Activated T-cell treated with anti-CD3 and anti-CD28 coated beads, Interleukin-2, amount 50 U/mL, for 72 hours (primary cell): ENCODE results near the gene KLK7. TPM values are rescaled to one million over a fixed set of nuclear protein-coding genes. Genes with fewer than 3 reads are reported as not detected.
"Not testable (repeated sequence)": the region's sequence is repeated elsewhere in the genome, so short reads cannot be mapped to it uniquely, and the experiment has no call there.

Experiments used
- ATAC-seq, 2 donors: fragments of 150-1000 bp; cut with Tn5 transposase; replicated peaks in 1 of 2; 2 replicates each; pipeline ENCODE4 v1.10.0; 2021; ENCODE audit warnings: moderate library complexity in 2 of 2, mild to moderate bottlenecking in 1 of 2
- DNase-seq, 2 donors: peaks; one replicate each; pipeline ENCODE4 v3.0.0; 2021 to 2022; ENCODE audit warnings: mixed read lengths in 1 of 2
- H3K27ac Mint-ChIP-seq: one replicate; pipeline ENCODE4 v1.8.0; 2022; ENCODE audit warnings: mild to moderate bottlenecking, moderate library complexity, mixed read lengths
- H3K27me3 Mint-ChIP-seq: one replicate; pipeline ENCODE4 v1.8.0; 2022; ENCODE audit warnings: low read depth, mixed read lengths
- H3K36me3 Mint-ChIP-seq, 2 donors: one replicate each; pipeline ENCODE4 v1.8.0; 2022; ENCODE audit warnings: mixed read lengths in 2 of 2, mild to moderate bottlenecking in 1 of 2; ENCODE audit not compliant: insufficient read depth in 2 of 2
- H3K4me1 Mint-ChIP-seq: one replicate; pipeline ENCODE4 v1.8.0; 2022; ENCODE audit warnings: low read depth, mixed read lengths
- H3K4me3 Mint-ChIP-seq, 2 donors: one replicate each; pipeline ENCODE4 v1.8.0; 2022; ENCODE audit warnings: mild to moderate bottlenecking in 2 of 2, mixed read lengths in 2 of 2, moderate library complexity in 2 of 2
- H3K9me3 Mint-ChIP-seq, 2 donors: one replicate each; pipeline ENCODE4 v1.8.0; 2022; ENCODE audit warnings: mixed read lengths in 2 of 2
- total RNA-seq, 2 donors: library from RNA; stranded (reverse); gene quantifications; one replicate each; pipeline ENCODE4 v1.2.3, GENCODE V29; 2022

The KLK7 gene
- total RNA-seq, 2 donors from 2014 or later: not detected

DNA sequence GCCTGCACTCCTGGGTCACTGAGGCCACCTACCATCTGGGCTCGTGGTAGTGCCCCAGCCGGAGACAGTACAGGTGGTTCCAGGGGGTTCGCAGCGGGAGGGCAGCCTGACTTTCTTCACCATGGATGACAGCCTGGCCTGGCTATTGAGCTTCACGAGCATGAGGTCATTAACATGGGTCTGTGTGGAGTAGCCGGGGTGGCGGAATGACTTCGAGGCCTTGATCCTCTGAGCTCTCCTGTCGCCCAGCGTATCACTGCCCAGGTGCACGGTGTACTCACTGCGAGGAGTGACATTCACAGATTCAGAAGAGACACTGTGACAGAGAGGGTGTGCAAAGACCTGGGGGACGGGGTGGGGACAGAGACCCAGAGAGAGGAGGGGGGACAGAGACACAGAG, 3.5 kb downstream of the KLK7 start:
- H3K27ac Mint-ChIP-seq: no peak overlapping the region
- no peak overlapping the region for H3K4me3 Mint-ChIP-seq
- H3K27me3 Mint-ChIP-seq: peaks cover 75% of the 10 kb centered on the region

DNA sequence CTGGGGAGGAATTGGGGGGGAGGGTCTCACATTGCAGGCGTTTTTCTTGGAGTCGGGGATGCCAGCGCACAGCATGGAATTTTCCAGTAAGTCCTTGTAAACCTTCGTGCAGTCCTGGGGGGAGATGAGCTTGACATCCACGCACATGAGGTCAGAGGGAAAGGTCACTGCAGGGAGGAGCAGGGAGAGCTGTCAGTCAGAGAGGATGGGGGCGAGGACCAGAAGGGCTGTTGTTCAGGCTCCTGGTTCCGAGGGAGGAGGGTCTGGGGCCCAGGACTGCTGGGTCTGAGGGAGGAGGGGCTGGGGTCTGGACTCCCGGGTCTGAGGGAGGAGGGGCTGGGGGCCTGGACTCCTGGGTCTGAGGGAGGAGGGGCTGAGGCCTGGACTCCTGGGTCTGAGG, 4.0 kb downstream of the KLK7 start:
- Mint-ChIP-seq H3K9me3 (no peaks in the 10 kb centered on the region), H3K27me3 (peaks cover 70% of the 10 kb centered on the region), H3K27ac (no peak overlapping the region), H3K4me3 (no peak overlapping the region), H3K4me1 (no peaks in the 10 kb centered on the region), H3K36me3 (no peaks in the 10 kb centered on the region)
- ATAC-seq (no peak), DNase-seq (no peak)

More for the DNA sequence above, 3.5 kb downstream of the KLK7 start:
- H3K9me3 Mint-ChIP-seq: no peaks in the 10 kb centered on the region
- no peaks in the 10 kb centered on the region for H3K4me1 Mint-ChIP-seq
- no peaks in the 10 kb centered on the region for H3K36me3 Mint-ChIP-seq
- ATAC-seq (no peak), DNase-seq (no peak)

DNA sequence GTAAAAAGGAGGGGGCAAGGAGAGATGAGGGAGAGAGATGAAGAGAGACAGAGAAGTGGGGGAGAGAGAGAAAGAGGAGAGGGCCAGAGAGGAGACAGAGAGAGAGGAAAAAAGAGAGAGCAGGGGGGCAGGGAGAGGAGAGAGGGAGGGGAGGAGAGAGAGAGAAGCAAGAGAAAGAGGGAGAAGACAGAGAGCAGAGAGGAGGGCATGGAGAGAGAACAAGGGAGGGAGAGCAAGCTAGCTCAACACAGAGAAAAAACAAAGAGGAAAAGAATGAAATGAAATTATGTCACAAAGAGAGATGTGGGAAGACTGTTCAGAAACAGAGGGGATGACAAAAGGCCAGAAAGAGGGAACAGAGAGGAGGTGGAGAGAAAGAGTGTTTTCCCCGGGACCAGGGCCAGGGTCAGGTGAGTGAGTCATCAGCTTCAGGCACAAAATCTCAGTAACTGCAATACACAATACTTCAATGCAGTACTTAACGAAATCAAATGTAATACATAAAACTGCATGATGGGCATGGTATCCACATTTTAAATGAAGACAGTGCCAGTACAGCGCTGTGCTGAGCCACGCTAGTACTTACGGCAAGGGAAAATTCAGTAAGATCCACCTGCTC, 4.8 kb downstream of the KLK7 start:
- H3K27ac Mint-ChIP-seq: no peak overlapping the region
- no peaks in the 10 kb centered on the region for H3K9me3 Mint-ChIP-seq
- ATAC-seq: no peak
- DNase-seq: no peak
- no peaks in the 10 kb centered on the region for H3K36me3 Mint-ChIP-seq
- H3K4me3 Mint-ChIP-seq: no peak overlapping the region
- no peaks in the 10 kb centered on the region for H3K4me1 Mint-ChIP-seq
- peaks cover 62% of the 10 kb centered on the region for H3K27me3 Mint-ChIP-seq

DNA sequence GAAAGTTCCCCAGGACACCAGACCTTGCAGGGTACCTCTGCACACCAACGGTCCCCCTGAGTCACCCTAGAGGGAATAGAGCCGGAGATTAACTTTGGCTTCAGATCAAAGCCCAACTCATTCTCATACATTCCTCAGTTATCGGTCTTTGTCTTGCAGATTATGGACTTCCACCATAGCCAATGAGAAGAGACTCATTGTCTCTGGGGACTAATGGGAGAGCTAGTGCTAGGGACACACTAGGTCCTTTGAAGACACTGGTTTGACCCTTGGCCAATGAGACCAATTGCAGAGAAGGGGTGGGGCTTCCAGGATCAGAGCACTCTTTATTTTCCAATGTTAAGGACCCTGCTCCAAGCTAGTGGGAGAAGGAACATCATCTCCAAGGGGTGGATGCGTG, 6.1 kb downstream of the KLK7 start:
- ATAC-seq: no peak
- no peak overlapping the region for H3K27ac Mint-ChIP-seq
- no peaks in the 10 kb centered on the region for H3K9me3 Mint-ChIP-seq
- no peaks in the 10 kb centered on the region for H3K4me1 Mint-ChIP-seq
- H3K4me3 Mint-ChIP-seq: no peak overlapping the region
- DNase-seq: no peak
- H3K27me3 Mint-ChIP-seq: peaks cover 61% of the 10 kb centered on the region
- H3K36me3 Mint-ChIP-seq: no peaks in the 10 kb centered on the region

DNA sequence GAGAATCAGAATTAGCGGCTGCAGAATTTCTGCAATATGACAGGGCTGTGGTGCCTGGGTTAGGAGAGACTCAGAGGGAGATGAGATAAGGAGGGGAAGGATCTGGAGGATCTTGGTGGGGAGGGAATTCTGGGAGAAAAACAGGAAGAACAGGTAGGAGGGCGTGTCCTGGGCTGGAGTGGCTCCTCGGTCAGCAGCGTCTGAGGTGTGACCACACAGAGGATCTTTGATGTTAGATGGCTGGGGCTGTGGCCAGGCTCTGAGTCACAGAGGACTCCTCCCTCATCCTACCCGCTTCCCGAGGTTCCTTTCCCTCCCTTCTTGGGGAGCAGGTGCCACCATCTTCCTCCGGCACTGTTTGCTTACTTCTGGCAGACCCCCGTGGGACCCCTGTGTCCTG, 8.0 kb downstream of the KLK7 start:
- H3K4me1 Mint-ChIP-seq: no peaks in the 10 kb centered on the region
- DNase-seq: no peak
- H3K27me3 Mint-ChIP-seq: peaks cover 49% of the 10 kb centered on the region
- ATAC-seq: no peak
- no peak overlapping the region for H3K4me3 Mint-ChIP-seq
- H3K27ac Mint-ChIP-seq: no peak overlapping the region
- no peaks in the 10 kb centered on the region for H3K9me3 Mint-ChIP-seq
- no peaks in the 10 kb centered on the region for H3K36me3 Mint-ChIP-seq

DNA sequence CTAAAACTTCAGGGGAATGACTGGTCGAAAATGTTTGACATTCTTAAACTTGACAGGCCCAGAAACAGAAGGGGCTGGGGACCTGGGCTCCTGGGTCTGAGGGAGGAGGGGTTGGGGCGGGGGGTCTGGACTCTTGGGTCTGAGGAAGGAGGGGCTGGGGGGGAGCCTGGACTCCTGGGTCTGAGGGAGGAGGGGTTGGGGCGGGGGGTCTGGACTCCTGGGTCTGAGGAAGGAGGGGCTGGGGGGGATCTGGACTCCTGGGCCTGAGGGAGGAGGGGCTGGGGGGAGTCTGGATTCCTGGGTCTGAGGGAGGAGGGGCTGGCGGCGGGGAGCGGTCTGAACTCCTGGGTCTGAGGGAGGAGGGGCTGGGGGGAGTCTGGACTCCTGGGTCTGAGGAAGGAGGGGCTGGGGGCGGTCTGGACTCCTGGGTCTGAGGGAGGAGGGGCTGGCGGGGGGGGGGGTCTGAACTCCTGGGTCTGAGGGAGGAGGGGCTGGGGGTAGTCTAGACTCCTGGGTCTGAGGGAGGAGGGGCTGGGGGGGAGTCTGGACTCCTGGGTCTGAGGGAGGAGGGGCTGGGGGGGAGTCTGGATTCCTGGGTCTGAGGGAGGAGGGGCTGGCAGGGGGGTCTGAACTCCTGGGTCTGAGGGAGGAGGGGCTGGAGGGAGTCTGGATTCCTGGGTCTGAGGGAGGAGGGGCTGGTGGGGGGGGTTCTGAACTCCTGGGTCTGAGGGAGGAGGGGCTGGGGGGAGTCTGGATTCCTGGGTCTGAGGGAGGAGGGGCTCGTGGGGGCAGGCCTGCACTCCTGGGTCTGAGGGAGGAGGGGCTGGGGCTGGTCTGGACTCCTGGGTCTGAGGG, 8.8 kb downstream of the KLK7 start:
- Mint-ChIP-seq H3K36me3 (no peaks in the 10 kb centered on the region), H3K4me3 (no peak overlapping the region), H3K9me3 (no peaks in the 10 kb centered on the region), H3K27ac (no peak overlapping the region), H3K4me1 (no peaks in the 10 kb centered on the region), H3K27me3 (peaks cover 53% of the 10 kb centered on the region)
- DNase-seq (no peak), ATAC-seq (no peak)

DNA sequence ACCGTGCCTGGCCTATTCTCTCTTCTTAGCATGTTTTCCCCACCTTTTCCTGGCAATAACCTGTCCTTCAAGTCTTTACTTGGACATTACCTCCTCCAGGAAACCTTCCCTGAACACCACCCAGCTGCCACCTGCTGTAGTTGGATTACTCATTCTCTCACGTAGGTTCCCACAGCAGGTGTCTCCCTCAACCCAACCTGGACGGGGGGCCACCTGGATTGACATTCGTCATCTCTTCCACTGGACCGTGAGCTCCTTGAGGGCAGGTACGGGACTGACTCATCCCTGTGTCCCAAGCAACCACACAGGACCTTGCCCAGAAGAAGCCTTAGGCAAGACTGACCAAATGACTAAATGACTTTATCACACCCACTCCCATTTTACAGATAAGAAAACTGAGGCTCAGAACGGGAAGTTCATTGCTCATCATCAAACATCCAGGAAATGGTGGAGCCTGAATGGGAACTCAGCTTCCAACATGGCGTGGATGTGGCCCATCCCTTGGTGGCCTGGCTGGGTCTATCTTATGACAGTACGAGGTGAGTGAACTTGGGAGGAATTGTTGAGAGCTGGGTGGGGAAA, 10.8 kb downstream of the KLK7 start:
- Mint-ChIP-seq H3K4me3 (no peak overlapping the region), H3K9me3 (no peaks in the 10 kb centered on the region), H3K27ac (no peak overlapping the region), H3K36me3 (no peaks in the 10 kb centered on the region), H3K4me1 (no peaks in the 10 kb centered on the region), H3K27me3 (peaks cover 50% of the 10 kb centered on the region)
- DNase-seq (no peak), ATAC-seq (no peak)

DNA sequence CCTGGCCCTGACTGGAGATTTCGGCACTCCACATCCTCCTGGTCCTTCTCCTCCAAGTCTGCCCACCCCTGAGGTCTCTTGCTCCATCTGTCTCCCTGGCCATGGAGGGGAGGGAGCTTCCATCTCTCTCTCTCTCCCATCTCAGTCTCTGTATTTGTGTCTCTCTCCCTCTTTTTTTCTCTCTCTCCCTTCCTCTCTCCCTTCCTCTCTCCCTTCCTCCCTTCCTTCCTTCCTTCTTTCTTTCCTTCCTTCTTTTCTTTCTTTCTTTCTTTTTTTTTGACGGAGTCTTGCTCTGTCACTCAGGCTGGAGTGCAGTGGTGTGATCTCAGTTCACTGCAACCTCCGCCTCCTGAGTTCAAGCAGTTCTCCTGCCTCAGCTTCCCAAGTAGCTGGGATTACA, 13.9 kb downstream of the KLK7 start:
- not testable (repeated sequence) for DNase-seq, H3K4me3 Mint-ChIP-seq, H3K36me3 Mint-ChIP-seq, ATAC-seq, H3K4me1 Mint-ChIP-seq, H3K27ac Mint-ChIP-seq, H3K9me3 Mint-ChIP-seq
- peaks cover 37% of the 10 kb centered on the region for H3K27me3 Mint-ChIP-seq

DNA sequence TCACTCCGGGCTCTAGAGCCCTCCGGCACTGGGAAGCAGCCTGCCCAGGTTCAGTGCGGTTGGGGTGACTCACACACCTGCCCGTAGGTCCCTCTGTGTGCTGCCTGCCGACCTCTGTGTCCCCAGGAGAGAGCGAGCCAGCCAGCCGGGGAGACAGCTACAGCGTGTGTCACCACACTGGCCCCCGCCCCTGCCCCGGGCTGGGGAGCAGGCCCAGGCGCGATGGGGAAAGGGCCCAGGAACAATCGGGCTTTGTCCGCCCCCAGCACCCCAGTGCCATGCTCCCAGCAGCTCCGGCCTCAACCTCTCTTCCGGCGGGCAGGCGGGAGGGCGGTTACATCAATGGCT, 14.3 kb downstream of the KLK7 start, which contains the start of gene KLK6:
TSS of gene KLK6 (minus strand) at position 179 of the 348 bp plus-strand sequence. CDS start 1,487 bp downstream, outside the sequence.
- Mint-ChIP-seq H3K27ac (no peak within 1 kb of the TSS), H3K4me3 (no peak within 1 kb of the TSS), H3K9me3 (no peaks in the 10 kb centered on the region), H3K36me3 (no peaks in the 10 kb centered on the region), H3K4me1 (no peaks in the 10 kb centered on the region), H3K27me3 (peaks cover 37% of the 10 kb centered on the region)
- DNase-seq (no peak), ATAC-seq (no peak)

DNA sequence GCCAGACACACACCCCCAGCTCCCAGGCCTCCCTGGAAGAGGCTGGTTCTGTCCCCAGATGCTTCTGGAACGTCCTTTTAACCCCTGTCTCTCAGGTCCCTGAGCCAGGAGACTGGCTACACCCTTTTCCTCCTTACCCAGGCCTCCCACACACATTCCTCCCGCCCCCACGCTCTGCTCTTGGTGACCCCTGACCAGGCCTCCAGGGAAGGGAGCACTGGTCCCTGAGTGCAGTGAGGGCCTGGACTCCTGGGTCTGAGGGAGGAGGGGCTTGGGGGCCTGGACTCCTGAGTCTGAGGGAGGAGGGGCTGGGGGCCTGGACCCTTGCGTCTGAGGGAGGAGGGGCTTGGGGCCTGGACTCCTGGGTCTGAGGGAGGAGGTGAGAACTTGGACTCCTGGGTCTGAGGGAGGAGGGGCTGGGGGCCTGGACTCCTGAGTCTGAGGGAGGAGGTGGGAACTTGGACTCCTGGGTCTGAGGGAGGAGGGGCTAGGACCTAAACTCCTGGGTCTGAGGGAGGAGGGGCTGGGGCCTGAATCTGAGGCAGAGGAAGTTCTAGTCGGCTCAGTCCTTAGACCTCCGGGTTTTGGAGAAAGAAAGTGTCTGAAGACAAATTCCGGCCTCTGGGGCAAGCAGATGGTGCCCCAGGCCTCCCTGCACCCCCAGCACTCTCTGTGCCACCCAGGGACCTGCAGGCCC, 14.9 kb downstream of the KLK7 start:
- Mint-ChIP-seq H3K36me3 (no peaks in the 10 kb centered on the region), H3K4me3 (no peak overlapping the region), H3K27me3 (peaks cover 41% of the 10 kb centered on the region), H3K9me3 (peaks cover 0 to 2% of the 10 kb centered on the region in 2 donors), H3K27ac (no peak overlapping the region), H3K4me1 (no peaks in the 10 kb centered on the region)
- DNase-seq: no peak
- no peak for ATAC-seq

DNA sequence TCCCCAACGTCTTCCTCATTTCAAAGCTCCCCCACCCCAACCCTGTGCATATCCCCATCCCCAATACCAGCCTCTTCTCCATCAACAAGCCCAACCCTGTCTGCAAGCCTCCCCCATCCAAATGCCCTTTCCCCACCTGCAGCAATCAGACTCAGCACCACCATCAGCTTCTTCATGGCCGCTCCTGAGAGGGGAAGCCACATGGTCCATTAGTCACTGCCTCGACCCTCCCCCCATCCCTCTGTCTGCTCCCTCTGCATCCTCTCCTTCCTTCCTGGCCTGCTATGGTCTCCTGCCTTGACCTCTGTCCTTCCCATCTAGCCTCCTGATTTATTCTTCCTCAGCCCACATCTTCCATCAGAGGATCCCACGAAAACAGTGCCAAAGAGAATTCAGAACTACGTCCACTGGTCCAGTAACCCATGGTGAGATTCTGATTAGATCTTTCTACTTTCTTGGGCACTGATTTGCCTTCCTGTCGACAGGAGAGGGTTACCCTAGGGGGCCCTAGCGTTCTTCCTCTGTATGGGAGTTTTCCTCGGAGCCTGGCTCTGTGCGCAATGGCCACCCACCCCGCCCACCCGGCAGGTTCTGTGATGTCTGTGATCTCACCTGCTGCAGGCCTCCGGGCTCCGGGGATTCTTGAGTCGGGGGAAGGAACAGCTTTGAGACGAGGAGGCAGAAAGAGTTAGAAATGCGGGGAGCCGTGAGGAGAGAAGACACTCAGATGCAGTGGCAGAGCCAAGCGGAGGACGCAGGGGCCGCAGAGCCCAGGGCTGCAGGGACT, 15.6 kb downstream of the KLK7 start:
- DNase-seq (no peak), ATAC-seq (no peak)
- peaks cover 0 to 4% of the 10 kb centered on the region in 2 donors for H3K9me3 Mint-ChIP-seq
- no peaks in the 10 kb centered on the region for H3K4me1 Mint-ChIP-seq
- H3K36me3 Mint-ChIP-seq: no peaks in the 10 kb centered on the region
- no peak overlapping the region for H3K4me3 Mint-ChIP-seq
- H3K27me3 Mint-ChIP-seq: peaks cover 44% of the 10 kb centered on the region
- H3K27ac Mint-ChIP-seq: no peak overlapping the region

DNA sequence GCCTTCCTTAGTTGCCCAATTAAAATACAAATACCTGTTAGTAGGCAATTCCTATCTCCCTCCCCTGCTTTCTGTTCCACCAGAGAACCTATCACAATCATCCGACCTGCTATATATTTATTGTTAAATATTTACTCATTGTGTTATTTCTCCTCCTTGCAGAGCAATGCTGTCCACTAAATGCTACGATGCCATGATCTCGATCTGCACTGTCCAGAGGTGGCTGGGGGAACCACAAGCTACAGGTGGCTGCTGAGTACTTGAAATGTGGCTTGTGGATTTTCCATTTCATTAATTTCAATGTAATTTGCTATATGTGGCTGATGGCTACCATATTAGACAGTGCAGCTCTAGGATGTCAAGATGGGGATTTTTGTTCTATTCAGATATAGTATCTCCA, 19.5 kb downstream of the KLK7 start:
- Mint-ChIP-seq H3K36me3 (peaks cover 0 to 2% of the 10 kb centered on the region in 2 donors), H3K4me1 (no peaks in the 10 kb centered on the region), H3K4me3 (no peak overlapping the region), H3K27ac (no peak overlapping the region), H3K9me3 (peaks cover 13 to 18% of the 10 kb centered on the region in 2 donors), H3K27me3 (peaks cover 27% of the 10 kb centered on the region)
- DNase-seq (no peak), ATAC-seq (no peak)
